ENCODE results near the gene DDX39A.
"Not testable (repeated sequence)": the region's sequence is repeated elsewhere in the genome, so short reads cannot be mapped to it uniquely, and the experiment has no call there.

Gene DDX39A

DNA sequence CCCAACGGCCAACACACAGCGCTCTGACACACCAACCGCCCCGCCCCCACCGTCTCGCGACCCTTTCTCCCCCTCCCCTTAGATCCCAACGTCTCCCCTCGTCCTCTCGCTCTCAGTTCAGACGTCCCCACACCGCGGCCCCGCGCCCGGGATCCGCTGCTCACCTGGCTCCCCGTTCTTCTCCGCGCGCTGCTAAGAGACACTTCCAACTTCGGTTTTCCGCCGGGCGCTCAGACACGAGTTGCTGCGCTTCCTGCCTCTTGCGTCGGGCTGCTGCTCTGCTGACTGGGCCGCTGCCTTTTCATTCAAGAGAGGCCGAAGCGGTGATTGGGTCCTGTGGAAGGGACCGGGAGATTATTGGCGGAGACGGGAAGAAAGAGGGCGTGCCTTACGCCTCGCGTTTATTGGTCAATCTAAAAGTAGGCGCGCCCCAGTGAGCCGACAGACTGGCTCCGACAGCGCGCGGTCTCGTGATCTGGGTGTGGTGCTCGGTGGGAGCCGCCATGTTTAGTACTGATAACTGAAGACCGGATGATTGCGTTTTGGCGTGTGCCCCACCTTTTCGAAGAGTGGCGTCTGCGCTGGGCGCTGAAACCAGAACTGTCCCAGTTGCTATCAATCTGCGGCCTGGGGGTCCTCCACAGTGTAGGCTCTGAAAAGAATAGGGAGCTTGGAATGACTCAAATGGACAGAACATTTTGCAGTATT, at the start of gene DDX39A:
Gene DDX39A (minus strand): TSS at position 236 of the 708 bp plus-strand sequence. CDS start 6,121 bp downstream, outside the sequence.
- Histone ChIP-seq H3K4me1 (ENCODE audit: control insufficient read depth in 2 of 2, insufficient read depth in 2 of 2, low read length in 2 of 2) (peaks cover 21 to 26% of the 10 kb centered on the region in 2 donors), H3K9ac (ENCODE audit: low read depth in 1 of 2, low read length in 2 of 2) (peak within 1 kb of the TSS; percentile 85 to 88), H3K27me3 (ENCODE audit: control insufficient read depth in 2 of 2, insufficient read depth in 2 of 2, low read length in 2 of 2) (no peaks in the 10 kb centered on the region), H3K36me3 (ENCODE audit: control insufficient read depth in 2 of 2, insufficient read depth in 2 of 2, low read length in 2 of 2) (peaks cover 0 to 6% of the 10 kb centered on the region in 2 donors), H3K27ac (ENCODE audit: low read depth in 2 of 2, low read length in 2 of 2) (peak within 1 kb of the TSS; percentile 95 to 98), H3K4me3 (ENCODE audit: low read length in 2 of 2) (peak within 1 kb of the TSS; percentile 89 to 94), H3K9me3 (ENCODE audit: control insufficient read depth in 2 of 2, low read length in 2 of 2) (no peaks in the 10 kb centered on the region)

- Histone ChIP-seq H3K27ac (ENCODE audit: low read depth in 2 of 2, low read length in 2 of 2) (no peak overlapping the region), H3K4me1 (ENCODE audit: control insufficient read depth in 2 of 2, insufficient read depth in 2 of 2, low read length in 2 of 2) (peaks cover 3 to 6% of the 10 kb centered on the region in 2 donors), H3K9ac (ENCODE audit: low read depth in 1 of 2, low read length in 2 of 2) (no peak overlapping the region), H3K36me3 (ENCODE audit: control insufficient read depth in 2 of 2, insufficient read depth in 2 of 2, low read length in 2 of 2) (peaks cover 7 to 32% of the 10 kb centered on the region in 2 donors), H3K9me3 (ENCODE audit: control insufficient read depth in 2 of 2, low read length in 2 of 2) (no peaks in the 10 kb centered on the region), H3K4me3 (ENCODE audit: low read length in 2 of 2) (no peak overlapping the region), H3K27me3 (ENCODE audit: control insufficient read depth in 2 of 2, insufficient read depth in 2 of 2, low read length in 2 of 2) (peaks cover under 1% of the 10 kb centered on the region in 2 donors)
These were observed 48.7 kb upstream of the DDX39A start for GRCh38 chr19:14467816-14468215.

- no peak overlapping the region for H3K27ac ChIP-seq (ENCODE audit: low read depth in 2 of 2, low read length in 2 of 2)
- H3K36me3 ChIP-seq (ENCODE audit: control insufficient read depth in 2 of 2, insufficient read depth in 2 of 2, low read length in 2 of 2) = peaks cover 7 to 32% of the 10 kb centered on the region in 2 donors
- no peak overlapping the region for H3K4me3 ChIP-seq (ENCODE audit: low read length in 2 of 2)
- no peak overlapping the region for H3K9ac ChIP-seq (ENCODE audit: low read depth in 1 of 2, low read length in 2 of 2)
- H3K9me3 ChIP-seq (ENCODE audit: control insufficient read depth in 2 of 2, low read length in 2 of 2) = no peaks in the 10 kb centered on the region
- peaks cover 2% of the 10 kb centered on the region in 2 donors for H3K4me1 ChIP-seq (ENCODE audit: control insufficient read depth in 2 of 2, insufficient read depth in 2 of 2, low read length in 2 of 2)
- H3K27me3 ChIP-seq (ENCODE audit: control insufficient read depth in 2 of 2, insufficient read depth in 2 of 2, low read length in 2 of 2) = no peaks in the 10 kb centered on the region
These were observed 48.2 kb upstream of the DDX39A start for GRCh38 chr19:14467391-14467790.

- Histone ChIP-seq H3K9ac (ENCODE audit: low read depth in 1 of 2, low read length in 2 of 2) (no peak overlapping the region), H3K27ac (ENCODE audit: low read depth in 2 of 2, low read length in 2 of 2) (no peak overlapping the region), H3K4me3 (ENCODE audit: low read length in 2 of 2) (no peak overlapping the region), H3K9me3 (ENCODE audit: control insufficient read depth in 2 of 2, low read length in 2 of 2) (no peaks in the 10 kb centered on the region), H3K36me3 (ENCODE audit: control insufficient read depth in 2 of 2, insufficient read depth in 2 of 2, low read length in 2 of 2) (peaks cover 7 to 25% of the 10 kb centered on the region in 2 donors), H3K27me3 (ENCODE audit: control insufficient read depth in 2 of 2, insufficient read depth in 2 of 2, low read length in 2 of 2) (no peaks in the 10 kb centered on the region), H3K4me1 (ENCODE audit: control insufficient read depth in 2 of 2, insufficient read depth in 2 of 2, low read length in 2 of 2) (no peaks in the 10 kb centered on the region)
These were observed 44.6 kb upstream of the DDX39A start for GRCh38 chr19:14463747-14464146.

GRCh38 chr19:14462401-14462800, 43.3 kb upstream of the DDX39A start:
- not testable (repeated sequence) for H3K9ac ChIP-seq (ENCODE audit: low read depth in 1 of 2, low read length in 2 of 2); H3K4me3 ChIP-seq (ENCODE audit: low read length in 2 of 2); H3K9me3 ChIP-seq (ENCODE audit: control insufficient read depth in 2 of 2, low read length in 2 of 2); H3K27ac ChIP-seq (ENCODE audit: low read depth in 2 of 2, low read length in 2 of 2); H3K4me1 ChIP-seq (ENCODE audit: control insufficient read depth in 2 of 2, insufficient read depth in 2 of 2, low read length in 2 of 2); H3K27me3 ChIP-seq (ENCODE audit: control insufficient read depth in 2 of 2, insufficient read depth in 2 of 2, low read length in 2 of 2)
- H3K36me3 ChIP-seq (ENCODE audit: control insufficient read depth in 2 of 2, insufficient read depth in 2 of 2, low read length in 2 of 2) = peaks cover 5 to 26% of the 10 kb centered on the region in 2 donors

DNA sequence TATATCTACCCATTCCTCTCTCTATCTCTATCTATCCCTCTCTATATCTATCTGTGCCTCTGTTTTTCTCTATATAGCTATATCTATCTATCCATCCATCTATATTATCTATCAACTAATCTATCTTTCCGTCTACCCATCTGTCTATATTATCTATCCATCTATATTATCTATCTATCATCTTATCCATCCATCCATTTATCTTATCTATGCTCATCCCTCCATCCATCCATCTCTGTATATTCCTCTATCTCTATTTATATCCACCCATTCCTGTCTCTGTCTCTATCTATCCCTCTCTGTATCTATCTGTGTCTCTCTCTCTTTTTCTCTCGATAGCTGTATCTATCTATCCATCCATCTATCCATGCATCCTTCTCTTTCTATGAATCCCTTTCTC, 41.8 kb upstream of the DDX39A start:
- Histone ChIP-seq H3K9ac (ENCODE audit: low read depth in 1 of 2, low read length in 2 of 2) (no peak overlapping the region), H3K4me1 (ENCODE audit: control insufficient read depth in 2 of 2, insufficient read depth in 2 of 2, low read length in 2 of 2) (no peaks in the 10 kb centered on the region), H3K36me3 (ENCODE audit: control insufficient read depth in 2 of 2, insufficient read depth in 2 of 2, low read length in 2 of 2) (peaks cover 5 to 26% of the 10 kb centered on the region in 2 donors), H3K9me3 (ENCODE audit: control insufficient read depth in 2 of 2, low read length in 2 of 2) (no peaks in the 10 kb centered on the region), H3K27me3 (ENCODE audit: control insufficient read depth in 2 of 2, insufficient read depth in 2 of 2, low read length in 2 of 2) (no peaks in the 10 kb centered on the region), H3K27ac (ENCODE audit: low read depth in 2 of 2, low read length in 2 of 2) (no peak overlapping the region), H3K4me3 (ENCODE audit: low read length in 2 of 2) (no peak overlapping the region)

DNA sequence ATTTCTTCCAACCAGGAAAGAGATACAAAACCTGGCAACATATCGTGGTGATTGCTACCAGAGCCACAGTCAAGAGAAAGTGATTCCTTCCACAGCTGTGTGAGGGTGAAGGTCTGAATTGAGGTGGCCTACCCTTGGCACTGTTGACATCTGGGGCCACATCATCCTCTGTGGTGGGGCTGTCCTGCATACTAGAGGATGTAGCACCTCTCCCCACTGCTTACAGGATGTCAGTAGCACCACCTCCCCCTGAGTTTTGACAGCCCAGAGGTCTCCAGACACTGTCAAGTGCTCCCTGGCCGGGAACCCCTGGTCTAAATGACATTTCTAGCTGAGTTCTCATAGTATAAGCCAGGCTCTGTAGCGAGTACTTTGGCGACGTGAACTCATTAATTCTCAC, 40.6 kb upstream of the DDX39A start:
- peaks cover 5 to 23% of the 10 kb centered on the region in 2 donors for H3K36me3 ChIP-seq (ENCODE audit: control insufficient read depth in 2 of 2, insufficient read depth in 2 of 2, low read length in 2 of 2)
- H3K4me1 ChIP-seq (ENCODE audit: control insufficient read depth in 2 of 2, insufficient read depth in 2 of 2, low read length in 2 of 2) = no peaks in the 10 kb centered on the region
- no peaks in the 10 kb centered on the region for H3K9me3 ChIP-seq (ENCODE audit: control insufficient read depth in 2 of 2, low read length in 2 of 2)
- H3K27ac ChIP-seq (ENCODE audit: low read depth in 2 of 2, low read length in 2 of 2) = no peak overlapping the region
- no peak overlapping the region for H3K4me3 ChIP-seq (ENCODE audit: low read length in 2 of 2)
- H3K9ac ChIP-seq (ENCODE audit: low read depth in 1 of 2, low read length in 2 of 2) = no peak overlapping the region
- H3K27me3 ChIP-seq (ENCODE audit: control insufficient read depth in 2 of 2, insufficient read depth in 2 of 2, low read length in 2 of 2) = no peaks in the 10 kb centered on the region

- not testable (repeated sequence) for H3K27ac ChIP-seq (ENCODE audit: low read depth in 2 of 2, low read length in 2 of 2); H3K4me3 ChIP-seq (ENCODE audit: low read length in 2 of 2); H3K4me1 ChIP-seq (ENCODE audit: control insufficient read depth in 2 of 2, insufficient read depth in 2 of 2, low read length in 2 of 2); H3K9me3 ChIP-seq (ENCODE audit: control insufficient read depth in 2 of 2, low read length in 2 of 2); H3K9ac ChIP-seq (ENCODE audit: low read depth in 1 of 2, low read length in 2 of 2); H3K27me3 ChIP-seq (ENCODE audit: control insufficient read depth in 2 of 2, insufficient read depth in 2 of 2, low read length in 2 of 2)
- peaks cover 13 to 19% of the 10 kb centered on the region in 2 donors for H3K36me3 ChIP-seq (ENCODE audit: control insufficient read depth in 2 of 2, insufficient read depth in 2 of 2, low read length in 2 of 2)
These were observed 33.2 kb upstream of the DDX39A start for GRCh38 chr19:14452303-14452702.

- H3K4me3 ChIP-seq (ENCODE audit: low read length in 2 of 2) = no peak overlapping the region
- H3K27ac ChIP-seq (ENCODE audit: low read depth in 2 of 2, low read length in 2 of 2) = no peak overlapping the region
- H3K27me3 ChIP-seq (ENCODE audit: control insufficient read depth in 2 of 2, insufficient read depth in 2 of 2, low read length in 2 of 2) = no peaks in the 10 kb centered on the region
- H3K9ac ChIP-seq (ENCODE audit: low read depth in 1 of 2, low read length in 2 of 2) = no peak overlapping the region
- H3K36me3 ChIP-seq (ENCODE audit: control insufficient read depth in 2 of 2, insufficient read depth in 2 of 2, low read length in 2 of 2) = peaks cover 20 to 32% of the 10 kb centered on the region in 2 donors
- no peaks in the 10 kb centered on the region for H3K4me1 ChIP-seq (ENCODE audit: control insufficient read depth in 2 of 2, insufficient read depth in 2 of 2, low read length in 2 of 2)
- H3K9me3 ChIP-seq (ENCODE audit: control insufficient read depth in 2 of 2, low read length in 2 of 2) = no peaks in the 10 kb centered on the region
These were observed 31.7 kb upstream of the DDX39A start for GRCh38 chr19:14450876-14451275.

GRCh38 chr19:14450168-14450874, 31.2 kb upstream of the DDX39A start:
- Histone ChIP-seq H3K4me1 (ENCODE audit: control insufficient read depth in 2 of 2, insufficient read depth in 2 of 2, low read length in 2 of 2) (no peaks in the 10 kb centered on the region), H3K4me3 (ENCODE audit: low read length in 2 of 2) (no peak overlapping the region), H3K27ac (ENCODE audit: low read depth in 2 of 2, low read length in 2 of 2) (no peak overlapping the region), H3K9ac (ENCODE audit: low read depth in 1 of 2, low read length in 2 of 2) (no peak overlapping the region), H3K9me3 (ENCODE audit: control insufficient read depth in 2 of 2, low read length in 2 of 2) (no peaks in the 10 kb centered on the region), H3K27me3 (ENCODE audit: control insufficient read depth in 2 of 2, insufficient read depth in 2 of 2, low read length in 2 of 2) (no peaks in the 10 kb centered on the region), H3K36me3 (ENCODE audit: control insufficient read depth in 2 of 2, insufficient read depth in 2 of 2, low read length in 2 of 2) (peaks cover 20 to 32% of the 10 kb centered on the region in 2 donors)

Measured in mucosa of rectum (tissue), 2 donors.